Mesenchymal stem cell (in vitro differentiated cells and primary cell): ENCODE results near the gene RNF114.

Experiments
- DNase-seq: peaks from one replicate; pipeline ENCODE4 v3.0.0-alpha.2; 2013
- H2AFZ ChIP-seq: one replicate; pipeline ENCODE4 v1.6.1; 2013; ENCODE audit warnings: low read depth, mild to moderate bottlenecking, control low read depth, inconsistent platforms, low read length, moderate library complexity
- H2AK5ac ChIP-seq: 2 replicates; pipeline ENCODE4 v1.6.1; 2013; ENCODE audit warnings: low read length, moderate library complexity, mild to moderate bottlenecking, inconsistent platforms; ENCODE audit not compliant: severe bottlenecking
- H2BK120ac ChIP-seq: one replicate; pipeline ENCODE4 v1.6.1; 2013; ENCODE audit warnings: low read depth, mild to moderate bottlenecking, inconsistent platforms, low read length, moderate library complexity
- H2BK12ac ChIP-seq, 2 experiments: one replicate each; pipeline ENCODE4 v1.6.1; 2013; ENCODE audit warnings: inconsistent platforms in 2 of 2, low read length in 2 of 2, mild to moderate bottlenecking in 2 of 2, moderate library complexity in 2 of 2, control low read depth in 1 of 2
- H2BK15ac ChIP-seq: one replicate; pipeline ENCODE4 v1.6.1; 2013; ENCODE audit warnings: mild to moderate bottlenecking, low read depth, inconsistent platforms; ENCODE audit not compliant: poor library complexity, severe bottlenecking
- H2BK5ac ChIP-seq: 2 replicates; pipeline ENCODE4 v1.6.1; 2013; ENCODE audit warnings: low read depth, mild to moderate bottlenecking, low read length, control low read depth, inconsistent platforms; ENCODE audit not compliant: poor library complexity, severe bottlenecking
- H3K14ac ChIP-seq, 2 experiments: one replicate each; pipeline ENCODE4 v1.6.1; 2013; ENCODE audit warnings: inconsistent platforms in 2 of 2, low read length in 2 of 2, control low read depth in 1 of 2, mild to moderate bottlenecking in 1 of 2, moderate library complexity in 1 of 2
- H3K18ac ChIP-seq, 2 experiments: one replicate each; pipeline ENCODE4 v1.6.1; 2013; ENCODE audit warnings: inconsistent platforms in 2 of 2, low read length in 2 of 2, control low read depth in 1 of 2, low read depth in 1 of 2, mild to moderate bottlenecking in 1 of 2
- H3K23ac ChIP-seq, 2 experiments: one replicate each; pipeline ENCODE4 v1.6.1; 2013; ENCODE audit warnings: inconsistent platforms in 2 of 2, low read length in 2 of 2, mild to moderate bottlenecking in 2 of 2, moderate library complexity in 2 of 2, control low read depth in 1 of 2
- H3K27ac ChIP-seq: 2 replicates; pipeline ENCODE4 v1.5.1; 2013; ENCODE audit warnings: mild to moderate bottlenecking, moderate library complexity, low read length, control low read depth, inconsistent platforms; ENCODE audit not compliant: poor library complexity, severe bottlenecking
- H3K27me3 ChIP-seq, 2 experiments: 2 replicates each; pipeline versions ENCODE4 v1.6.1 to v1.7.0; 2013; ENCODE audit warnings: low read length in 2 of 2, mild to moderate bottlenecking in 2 of 2, moderate library complexity in 2 of 2, control low read depth in 1 of 2, inconsistent platforms in 1 of 2; ENCODE audit not compliant: control insufficient read depth in 1 of 2, insufficient read depth in 1 of 2
- H3K36me3 ChIP-seq, 2 experiments: 2 replicates each; pipeline versions ENCODE4 v1.6.1 to v1.7.0; 2013; ENCODE audit warnings: low read length in 2 of 2, control low read depth in 1 of 2, inconsistent platforms in 1 of 2, low read depth in 1 of 2, mild to moderate bottlenecking in 1 of 2; ENCODE audit not compliant: insufficient read depth in 2 of 2, control insufficient read depth in 1 of 2
- H3K4ac ChIP-seq, 2 experiments: one replicate each; pipeline ENCODE4 v1.6.1; 2013; ENCODE audit warnings: inconsistent platforms in 2 of 2, low read length in 2 of 2, mild to moderate bottlenecking in 2 of 2, moderate library complexity in 2 of 2, control low read depth in 1 of 2, low read depth in 1 of 2
- H3K4me1 ChIP-seq: 2 replicates; pipeline ENCODE4 v1.6.1; 2013; ENCODE audit warnings: low read depth, low read length, control low read depth; ENCODE audit not compliant: control insufficient read depth, insufficient read depth
- H3K4me2 ChIP-seq: 2 replicates; pipeline ENCODE4 v1.6.1; 2013; ENCODE audit warnings: low read length, mild to moderate bottlenecking, inconsistent platforms; ENCODE audit not compliant: poor library complexity, severe bottlenecking
- H3K4me3 ChIP-seq, 2 experiments: 2 replicates each; pipeline versions ENCODE4 v1.5.1 to v1.7.0; 2013; ENCODE audit warnings: low read length in 2 of 2, mild to moderate bottlenecking in 2 of 2, control low read depth in 1 of 2, low read depth in 1 of 2; ENCODE audit not compliant: insufficient read depth in 1 of 2
- H3K79me1 ChIP-seq: replicated peaks from 2 replicates; pipeline ENCODE4 v1.6.1; 2013; ENCODE audit warnings: mild to moderate bottlenecking, control low read depth, low read length, inconsistent platforms; ENCODE audit not compliant: poor library complexity, severe bottlenecking
- H3K9ac ChIP-seq: 2 replicates; pipeline ENCODE4 v1.7.0; 2013; ENCODE audit warnings: mild to moderate bottlenecking, low read length, moderate library complexity
- H3K9me3 ChIP-seq: 2 replicates; pipeline ENCODE4 v1.7.0; 2013; ENCODE audit warnings: mild to moderate bottlenecking, low read length; ENCODE audit not compliant: control insufficient read depth
- H4K8ac ChIP-seq: one replicate; pipeline ENCODE4 v1.6.1; 2013; ENCODE audit warnings: inconsistent platforms, mild to moderate bottlenecking, low read length, moderate library complexity
- H4K91ac ChIP-seq: one replicate; pipeline ENCODE4 v1.6.1; 2013; ENCODE audit warnings: mild to moderate bottlenecking, low read length, inconsistent platforms
- WGBS: methylation state at CpG from one replicate; pipeline ENCODE4 v1.1.7; 2013; ENCODE audit warnings: mixed read lengths; 5-methylcytosine and 5-hydroxymethylcytosine counted together

The RNF114 gene

GRCh38 chr20:49924247-49924646, 11.9 kb upstream of the RNF114 start:
- H2BK5ac ChIP-seq = no peak overlapping the region
- no peak overlapping the region for H3K27ac ChIP-seq
- H3K18ac ChIP-seq = peak overlapping the region in 1 of 2 experiments; percentile 12
- H2BK12ac ChIP-seq = no peak overlapping the region
- no peak overlapping the region for H2BK15ac ChIP-seq
- H3K14ac ChIP-seq = no peak overlapping the region
- no peak overlapping the region for H3K4ac ChIP-seq
- H2AFZ ChIP-seq = no peak overlapping the region
- H2BK120ac ChIP-seq = no peak overlapping the region
- no peak for DNase-seq
- no peak overlapping the region for H3K23ac ChIP-seq
- no peak overlapping the region for H4K91ac ChIP-seq
- no peaks in the 10 kb centered on the region for H3K36me3 ChIP-seq
- H3K9ac ChIP-seq = no peak overlapping the region
- no peaks in the 10 kb centered on the region for H3K9me3 ChIP-seq
- no peak overlapping the region for H3K4me3 ChIP-seq
- WGBS = 97% methylated on average over 3 of the region's 4 CpGs
- H3K4me2 ChIP-seq = no peak overlapping the region
- H3K79me1 ChIP-seq = no peaks in the 10 kb centered on the region
- H2AK5ac ChIP-seq = no peak overlapping the region
- no peaks in the 10 kb centered on the region for H3K27me3 ChIP-seq
- no peaks in the 10 kb centered on the region for H3K4me1 ChIP-seq
- no peak overlapping the region for H4K8ac ChIP-seq

DNA sequence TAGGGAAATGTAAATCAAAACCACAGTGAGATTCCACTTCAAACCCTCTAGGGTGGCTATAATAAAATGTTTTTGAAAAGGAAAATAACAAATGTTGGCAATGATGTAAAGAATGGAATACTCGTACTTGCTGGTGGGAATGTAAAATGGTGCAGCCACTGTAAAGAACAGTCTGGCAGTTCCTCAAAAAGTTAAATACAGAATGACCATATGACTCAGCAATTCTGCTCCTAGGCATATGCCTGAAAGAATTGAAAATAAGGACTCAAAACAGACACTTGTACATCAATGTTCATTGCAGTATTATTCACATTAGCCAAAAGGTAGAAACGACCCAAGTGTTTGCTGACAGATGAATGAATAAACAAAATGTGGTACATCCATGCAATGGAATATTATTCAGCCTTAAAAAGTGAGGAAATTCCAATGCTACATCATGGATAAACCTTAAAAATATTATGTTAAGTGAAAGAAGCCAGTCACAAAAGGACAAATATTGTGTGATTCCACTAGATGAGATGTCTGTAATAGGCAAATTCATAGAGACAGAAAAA, 10.2 kb upstream of the RNF114 start:
- Histone ChIP-seq H3K4me1 (no peaks in the 10 kb centered on the region), H3K4me3 (no peak overlapping the region)
- WGBS = 92% methylated on average over 2 of the region's 2 CpGs

DNA sequence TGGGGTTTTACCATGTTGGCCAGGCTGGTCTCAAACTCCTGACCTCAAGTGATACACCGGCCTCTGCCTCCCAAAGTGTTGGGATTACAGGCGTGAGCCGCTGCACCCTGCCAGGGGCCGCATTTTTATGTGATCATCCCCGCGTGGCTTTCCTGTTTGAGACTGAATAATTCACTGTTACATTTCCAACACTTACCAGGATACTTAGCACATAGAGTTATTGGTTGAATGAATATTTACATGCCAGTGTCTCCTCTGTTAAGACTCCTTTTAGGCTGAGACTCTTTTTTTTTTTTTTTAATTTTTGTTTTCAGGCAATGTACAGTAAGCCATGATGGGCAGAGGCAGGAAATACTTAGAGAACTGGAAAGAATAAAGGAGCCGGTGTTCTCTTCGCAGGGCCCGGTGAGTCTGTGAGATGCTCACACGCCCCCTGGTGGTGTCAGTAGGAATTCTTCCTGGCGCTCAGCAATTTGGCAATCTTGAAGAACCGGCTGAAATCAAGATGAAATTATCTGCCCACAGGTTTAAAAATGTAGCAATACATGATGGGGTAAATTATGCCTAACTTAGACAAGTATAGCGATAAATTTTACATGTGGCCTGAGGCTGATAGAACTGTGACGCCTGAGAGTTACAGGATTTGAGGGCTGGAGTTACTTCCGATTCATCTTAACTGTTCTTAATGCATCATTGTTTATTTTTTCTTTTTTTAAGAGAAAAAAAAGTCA, 7.6 kb upstream of the RNF114 start:
- 19% methylated on average over 10 of the region's 15 CpGs for WGBS

More for the DNA sequence above, 10.2 kb upstream of the RNF114 start:
- Histone ChIP-seq H3K27me3 (no peaks in the 10 kb centered on the region), H4K8ac (no peak overlapping the region), H3K9ac (no peak overlapping the region), H3K27ac (no peak overlapping the region), H2BK15ac (no peak overlapping the region), H3K36me3 (no peaks in the 10 kb centered on the region), H3K18ac (no peak overlapping the region), H3K14ac (no peak overlapping the region), H2AFZ (no peak overlapping the region), H2AK5ac (no peak overlapping the region), H3K4me2 (no peak overlapping the region), H3K23ac (no peak overlapping the region), H2BK12ac (no peak overlapping the region), H3K79me1 (no peaks in the 10 kb centered on the region), H2BK120ac (no peak overlapping the region), H3K4ac (no peak overlapping the region), H3K9me3 (no peaks in the 10 kb centered on the region), H2BK5ac (no peak overlapping the region), H4K91ac (no peak overlapping the region)
- DNase-seq = no peak

DNA sequence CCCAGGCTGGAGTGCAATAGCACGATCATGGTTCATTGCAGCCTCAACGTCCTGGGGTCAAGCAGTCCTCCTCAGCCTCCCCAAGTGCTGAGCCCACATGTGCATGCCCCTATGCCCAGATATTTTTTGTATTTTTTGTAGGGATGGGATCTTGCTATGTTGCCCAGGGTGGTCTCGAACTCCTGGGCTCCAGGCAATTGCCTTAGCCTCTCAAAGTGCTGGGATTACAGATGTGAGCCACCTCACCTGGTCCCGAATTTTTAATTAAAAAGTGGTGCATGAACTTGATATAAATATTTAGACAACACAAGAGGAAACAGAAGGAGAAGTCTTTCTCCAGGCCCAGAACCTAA, 7.1 kb upstream of the RNF114 start:
- H3K4me1 ChIP-seq = no peaks in the 10 kb centered on the region
- H3K18ac ChIP-seq = no peak overlapping the region
- no peak overlapping the region for H4K91ac ChIP-seq
- 15% methylated on average over 3 of the region's 4 CpGs for WGBS
- no peaks in the 10 kb centered on the region for H3K9me3 ChIP-seq
- no peaks in the 10 kb centered on the region for H3K79me1 ChIP-seq
- H2BK5ac ChIP-seq = no peak overlapping the region
- H2AFZ ChIP-seq = no peak overlapping the region
- no peaks in the 10 kb centered on the region for H3K36me3 ChIP-seq
- no peak overlapping the region for H3K4me3 ChIP-seq
- H3K27me3 ChIP-seq = no peaks in the 10 kb centered on the region
- H3K14ac ChIP-seq = no peak overlapping the region
- no peak overlapping the region for H3K23ac ChIP-seq
- H2AK5ac ChIP-seq = no peak overlapping the region
- no peak for DNase-seq
- no peak overlapping the region for H3K27ac ChIP-seq
- peak overlapping the region; percentile 63 for H3K9ac ChIP-seq
- no peak overlapping the region for H2BK12ac ChIP-seq
- H4K8ac ChIP-seq = no peak overlapping the region
- no peak overlapping the region for H3K4ac ChIP-seq
- H3K4me2 ChIP-seq = no peak overlapping the region
- no peak overlapping the region for H2BK120ac ChIP-seq
- no peak overlapping the region for H2BK15ac ChIP-seq

More for the DNA sequence above, 7.6 kb upstream of the RNF114 start:
- Histone ChIP-seq H3K9me3 (no peaks in the 10 kb centered on the region), H2BK120ac (no peak overlapping the region), H2BK15ac (peak overlapping the region; percentile 16), H3K79me1 (no peaks in the 10 kb centered on the region), H2BK5ac (no peak overlapping the region), H3K18ac (no peak overlapping the region), H4K91ac (no peak overlapping the region), H3K4me2 (no peak overlapping the region), H2AFZ (no peak overlapping the region), H3K4me1 (no peaks in the 10 kb centered on the region), H3K27ac (peak overlapping the region; percentile 33), H3K9ac (peak overlapping the region; percentile 63), H4K8ac (peak overlapping the region; percentile 69), H3K4me3 (no peak overlapping the region), H3K23ac (no peak overlapping the region), H2AK5ac (no peak overlapping the region), H3K27me3 (no peaks in the 10 kb centered on the region), H2BK12ac (no peak overlapping the region), H3K14ac (no peak overlapping the region), H3K4ac (no peak overlapping the region), H3K36me3 (no peaks in the 10 kb centered on the region)
- peak; percentile 89 for DNase-seq
